Measurements from ENCODE around the gene JMJD7.

The JMJD7 gene

GRCh38 chr15:41886741-41887140, 58.8 kb downstream of the JMJD7 start:
- DNase-seq, result no peak

- no peak for DNase-seq
These were observed 59.3 kb downstream of the JMJD7 start for GRCh38 chr15:41887161-41887560.

All from NCI-H510A (cell line).